GM21526 (cell line): ENCODE results near the gene SS18L1.
"Not testable (repeated sequence)": the region's sequence is repeated elsewhere in the genome, so short reads cannot be mapped to it uniquely, and the experiment has no call there.

Source experiments
- ATAC-seq: cut with Tn5 transposase; IDR thresholded peaks from one replicate; pipeline ENCODE4 v1.9.1; 2021; ENCODE audit warnings: moderate library complexity; ENCODE audit not compliant: unreplicated experiment, low FRiP score

SS18L1 gene

DNA sequence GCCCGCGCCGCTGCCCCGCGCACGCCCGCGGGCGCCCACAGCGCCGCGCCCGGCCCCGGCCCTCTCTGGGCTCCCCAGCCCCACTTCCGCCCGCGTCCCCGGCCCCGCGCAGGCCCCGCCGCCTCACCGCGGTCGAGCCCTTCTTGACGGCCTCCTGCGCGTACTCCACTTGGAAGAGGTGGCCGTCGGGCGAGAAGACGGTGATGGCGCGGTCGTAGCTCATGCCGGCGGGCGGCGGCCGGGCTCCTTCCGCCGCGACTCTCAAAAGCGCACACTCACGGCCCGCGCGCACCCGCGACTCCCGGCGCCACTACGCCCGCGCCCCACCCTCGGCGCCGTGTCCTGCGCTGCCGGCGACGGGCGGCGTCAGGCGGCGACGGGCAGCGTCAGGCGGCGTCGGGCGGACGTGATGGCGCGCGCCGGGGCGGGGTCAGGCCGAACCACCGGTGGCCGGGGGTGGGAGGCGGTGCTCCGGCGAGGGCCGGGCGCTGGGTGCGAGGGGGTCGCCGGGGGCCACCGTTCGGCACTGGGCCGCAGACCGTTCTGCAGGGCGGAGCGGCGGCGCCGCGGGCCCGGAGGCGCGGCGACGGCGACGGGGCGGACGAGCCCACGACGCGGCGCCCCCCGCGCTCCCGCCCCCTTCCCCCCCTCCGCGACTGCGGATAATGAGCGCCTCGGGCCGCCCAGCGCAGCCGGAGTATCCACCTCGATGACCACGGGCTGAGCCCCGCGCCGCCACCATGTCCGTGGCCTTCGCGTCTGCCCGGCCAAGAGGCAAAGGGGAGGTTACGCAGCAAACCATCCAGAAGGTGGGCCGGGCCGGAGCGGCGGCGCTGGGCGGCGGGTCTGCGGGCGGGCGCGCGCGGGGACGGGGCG, at the start of gene SS18L1, which contains the start of gene PSMA7:
Gene SS18L1, plus strand, starts transcription at position 689 of the 876 bp plus-strand sequence. Its CDS starts 52 bp downstream, at position 741.
Gene PSMA7, minus strand, starts transcription at position 314 of the 876 bp plus-strand sequence. Its CDS starts 91 bp downstream, at position 223.
- peak; percentile 61 for ATAC-seq

- no peak for ATAC-seq
Measured at GRCh38 chr20:62096421-62097380, 46.9 kb upstream of the SS18L1 start.

- ATAC-seq, result no peak
Measured at GRCh38 chr20:62097881-62098407, 45.6 kb upstream of the SS18L1 start.

DNA sequence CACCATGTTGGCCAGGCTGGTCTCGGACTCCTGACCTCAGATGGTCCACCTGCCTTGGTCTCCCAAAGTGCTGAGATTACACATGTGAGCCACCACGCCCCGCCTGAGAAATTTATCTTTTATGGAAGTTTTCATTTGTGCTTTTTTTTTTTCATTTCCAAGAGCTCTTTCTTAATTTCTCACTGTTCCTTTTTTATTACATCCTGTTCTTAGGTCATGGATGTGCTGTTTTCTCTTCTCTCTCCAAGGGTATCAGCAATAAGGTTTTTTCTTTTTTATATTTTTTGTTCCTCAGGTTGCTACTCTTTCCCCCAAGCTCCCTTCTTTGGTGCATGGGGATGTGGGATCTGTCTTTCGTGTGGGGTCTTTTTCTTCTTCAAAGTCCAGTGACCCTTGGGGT, 42.5 kb upstream of the SS18L1 start:
- no peak for ATAC-seq

DNA sequence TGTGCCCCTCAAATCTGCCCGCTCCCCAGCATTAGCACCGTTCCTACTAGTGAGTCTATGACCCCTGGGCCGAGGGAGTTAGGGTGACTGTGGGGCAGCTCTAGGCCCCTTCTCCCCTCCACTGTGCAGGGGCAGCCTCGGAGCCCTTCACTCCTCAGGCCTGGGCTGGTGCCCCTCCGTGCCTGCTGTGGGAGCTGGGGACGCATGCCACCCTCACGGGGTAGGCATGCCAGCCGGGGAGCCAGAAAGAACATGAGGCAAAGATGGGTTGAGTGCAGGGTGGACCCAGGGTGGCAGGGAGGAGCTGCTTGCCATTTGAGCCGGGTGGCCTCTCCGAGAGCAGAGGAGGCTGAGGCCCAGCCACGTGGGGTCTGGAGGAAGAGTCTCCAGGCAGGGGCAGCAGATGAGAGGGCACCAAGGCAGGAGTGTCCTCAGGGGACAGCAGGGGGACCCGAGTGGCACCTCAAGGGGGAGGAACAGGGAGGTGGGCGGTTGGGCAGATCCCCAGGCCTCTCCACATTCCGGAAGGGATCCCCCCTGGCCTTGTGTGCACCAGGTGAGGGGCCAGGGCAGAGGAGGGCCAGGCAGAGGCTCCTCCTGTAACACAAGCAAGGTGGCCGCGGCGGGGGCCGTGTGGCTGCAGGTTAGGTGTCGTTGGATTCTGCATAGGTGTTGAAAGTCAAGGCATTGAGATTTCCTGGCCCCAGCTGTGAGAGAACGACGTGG, 39.9 kb upstream of the SS18L1 start:
- ATAC-seq, result no peak

DNA sequence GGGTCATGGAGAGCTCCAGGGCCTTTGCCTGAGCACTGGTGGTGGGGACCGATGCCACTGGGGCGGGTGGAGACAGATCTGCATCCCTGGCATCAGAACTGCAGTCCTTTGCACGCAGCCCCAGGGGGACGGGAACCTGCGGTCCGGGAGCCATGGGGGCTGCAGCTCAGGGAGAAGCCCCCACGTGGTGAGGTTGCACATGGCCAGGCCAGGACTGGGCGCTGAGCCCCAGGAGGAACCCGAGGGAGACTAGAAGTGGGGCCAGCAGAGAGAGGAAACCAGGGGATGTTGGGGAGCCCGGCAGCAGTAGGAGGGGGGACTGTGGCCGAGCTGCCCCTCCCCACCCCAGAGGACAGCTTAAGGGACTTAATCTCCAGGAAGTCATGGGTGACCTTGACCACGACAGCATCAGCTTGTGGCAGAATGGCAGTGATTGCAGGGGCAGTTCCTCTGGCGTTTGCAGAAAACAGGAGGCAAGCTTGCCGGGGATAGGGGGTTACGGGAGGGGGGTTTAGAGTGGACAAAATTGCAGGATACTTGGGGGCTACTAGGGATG, 39.3 kb upstream of the SS18L1 start:
- no peak for ATAC-seq

- ATAC-seq, result no peak
Measured at GRCh38 chr20:62104791-62105345, 38.7 kb upstream of the SS18L1 start.

- ATAC-seq, result no peak
Measured at GRCh38 chr20:62105592-62105991, 38.0 kb upstream of the SS18L1 start.

DNA sequence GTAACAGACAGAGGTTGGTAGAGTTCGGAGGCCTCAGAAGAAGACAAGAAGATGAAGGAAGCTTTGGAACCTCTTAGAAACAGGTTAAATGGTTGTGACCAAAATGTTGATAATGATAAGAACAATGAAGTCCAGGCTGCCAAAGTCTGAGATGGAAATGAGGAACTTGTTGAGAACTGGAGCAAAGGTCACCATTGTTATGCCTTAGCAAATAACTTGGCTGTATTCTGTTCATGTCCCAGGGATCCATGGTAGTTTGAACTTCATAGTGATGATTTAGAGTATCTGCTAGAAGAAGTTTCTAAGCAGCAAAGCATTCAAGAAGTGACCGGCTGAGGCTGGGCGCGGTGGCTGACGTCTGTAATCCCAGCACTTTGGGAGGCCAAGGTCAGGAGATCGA, 32.4 kb upstream of the SS18L1 start:
- ATAC-seq, result no peak

- no peak for ATAC-seq
Measured at GRCh38 chr20:62112368-62112767, 31.2 kb upstream of the SS18L1 start.

DNA sequence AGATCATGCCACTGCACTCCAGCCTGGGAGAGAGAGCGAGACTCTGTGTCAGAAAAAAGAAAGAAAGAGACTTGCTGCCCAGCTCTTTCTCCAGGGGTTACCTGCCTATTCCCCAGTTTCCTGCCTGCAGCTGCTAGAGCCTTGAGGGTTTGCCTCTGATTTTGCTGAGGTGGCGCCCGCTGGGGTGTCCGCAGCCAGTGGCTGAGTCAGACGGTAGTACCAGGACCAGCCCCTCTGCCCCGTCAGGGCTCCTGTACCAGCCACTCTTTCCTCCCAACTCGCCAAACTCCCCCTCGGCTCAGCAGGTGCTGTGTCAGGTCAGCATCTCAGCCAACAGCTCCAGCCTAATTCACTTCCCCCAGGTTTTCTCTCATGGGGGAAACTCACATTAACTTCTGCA, 28.7 kb upstream of the SS18L1 start:
- ATAC-seq, result no peak

DNA sequence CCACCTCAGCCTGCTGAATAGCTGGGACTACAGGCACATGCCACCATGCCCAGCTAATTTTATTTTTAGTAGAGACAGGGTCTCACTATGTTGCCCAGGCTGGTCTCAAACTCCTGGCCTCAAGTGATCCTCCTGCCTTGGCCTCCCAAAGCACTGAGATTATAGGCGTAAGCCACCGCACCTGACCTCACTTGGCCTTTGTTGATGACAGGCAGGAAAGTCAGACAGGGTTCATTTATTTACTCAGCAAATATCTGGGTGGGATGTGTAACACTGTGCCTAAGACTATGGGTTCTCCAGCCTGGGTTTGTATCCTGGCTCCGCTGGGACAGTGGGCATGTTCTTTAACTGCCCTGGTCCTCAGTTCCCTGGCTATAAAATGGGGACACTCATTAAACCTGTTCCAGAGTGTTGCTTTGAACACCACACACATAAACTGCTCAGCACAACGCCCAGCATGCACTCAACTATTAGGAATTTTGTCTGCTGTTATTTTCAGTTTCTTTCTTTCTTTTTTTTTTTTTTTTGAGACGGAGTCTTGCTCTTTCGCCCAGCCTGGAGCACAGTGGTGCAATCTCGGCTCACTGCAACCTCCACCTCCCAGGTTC, 27.7 kb upstream of the SS18L1 start:
- not testable (repeated sequence) for ATAC-seq

GRCh38 chr20:62116558-62117361, 26.8 kb upstream of the SS18L1 start:
- no peak for ATAC-seq

GRCh38 chr20:62117362-62117646, 26.3 kb upstream of the SS18L1 start:
- ATAC-seq, result no peak

DNA sequence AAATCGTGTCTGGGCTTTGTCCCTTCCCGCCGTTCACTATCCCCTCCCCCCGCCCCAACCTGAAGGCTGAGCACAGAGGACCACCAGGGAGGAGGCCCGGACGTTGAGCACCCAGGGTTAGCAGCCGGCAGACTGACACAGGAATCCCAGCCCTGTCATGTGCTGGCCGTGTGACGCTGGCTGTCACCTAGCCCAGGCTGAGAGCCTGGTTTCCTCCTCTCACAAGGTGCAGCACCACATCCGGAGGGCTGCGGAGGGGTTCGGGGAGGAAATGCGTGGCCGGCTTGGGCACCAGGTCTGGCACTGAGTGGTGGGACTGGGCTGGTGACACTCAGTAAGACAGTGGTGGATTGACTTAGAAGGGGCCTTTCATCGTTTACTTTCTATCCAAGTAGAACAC, 25.9 kb upstream of the SS18L1 start:
- no peak for ATAC-seq

GRCh38 chr20:62118113-62119043, 25.2 kb upstream of the SS18L1 start:
- ATAC-seq, result no peak

DNA sequence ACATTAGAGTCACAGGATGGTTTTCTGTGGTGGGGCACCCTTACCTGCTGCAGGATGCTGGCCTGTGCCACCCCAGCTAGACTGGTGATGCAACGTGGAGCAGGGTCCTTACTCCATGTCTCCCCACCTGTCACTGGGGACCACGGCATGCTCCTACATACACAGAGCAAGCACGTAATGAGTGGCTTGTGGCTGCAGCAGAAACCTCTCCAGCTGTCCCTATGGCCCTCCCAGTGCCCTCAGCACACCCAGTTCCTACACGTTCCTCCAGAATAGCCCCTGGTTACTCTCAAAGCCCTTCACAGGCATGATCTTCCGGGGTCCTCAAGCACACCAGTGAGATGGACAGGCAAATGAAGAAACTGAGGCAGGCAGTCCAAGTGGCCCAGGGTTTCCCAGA, 24.5 kb upstream of the SS18L1 start:
- no peak for ATAC-seq
